Heart right ventricle (tissue), 16 donors: ENCODE data around the gene KNSTRN. TPM values are rescaled to one million over a fixed set of nuclear protein-coding genes. Genes with fewer than 3 reads are reported as not detected.

Source experiments
- ATAC-seq, 8 donors: fragments of 200-7000 bp; cut with Tn5 transposase; one replicate each; pipeline ENCODE4 v1.9.1; 2020; ENCODE audit warnings: mild to moderate bottlenecking in 8 of 8, moderate library complexity in 8 of 8, moderate number of reproducible peaks in 1 of 8
- DNase-seq, 2 donors: peaks; one replicate each; pipeline ENCODE4 v3.0.0-alpha.2; 2020
- H3K27ac ChIP-seq, 10 donors: fragments of 200-600 bp; sonication (generic) in 2 of 10; one replicate each; pipeline versions ENCODE4 v1.5.0 to v1.8.0; 2020 to 2022; ENCODE audit warnings: mild to moderate bottlenecking in 3 of 10
- H3K27me3 ChIP-seq, 7 donors: fragments of 200-600 bp; one replicate each; pipeline ENCODE4 v1.8.0; 2021 to 2022; ENCODE audit warnings: mild to moderate bottlenecking in 2 of 7
- H3K36me3 ChIP-seq, 9 donors: fragments of 200-600 bp; sonication (generic) in 1 of 9; one replicate each; pipeline versions ENCODE4 v1.5.0 to v1.8.0; 2020 to 2022; ENCODE audit warnings: mild to moderate bottlenecking in 2 of 9
- H3K4me1 ChIP-seq, 9 donors: fragments of 200-600 bp; sonication (generic) in 1 of 9; one replicate each; pipeline versions ENCODE4 v1.5.0 to v1.8.0; 2020 to 2022; ENCODE audit warnings: mild to moderate bottlenecking in 4 of 9
- H3K4me3 ChIP-seq, 10 donors: fragments of 200-600 bp; sonication (generic) in 2 of 10; one replicate each; pipeline versions ENCODE4 v1.5.0 to v1.8.0; 2020 to 2022; ENCODE audit warnings: mild to moderate bottlenecking in 7 of 10, moderate library complexity in 2 of 10
- H3K9me3 ChIP-seq, 11 donors: fragments of 200-600 bp in 10 of 11; sonication (generic) in 2 of 11; one replicate each; pipeline versions ENCODE4 v1.5.0 to v1.8.0; 2013 to 2022; ENCODE audit warnings: mild to moderate bottlenecking in 2 of 11, control low read depth in 1 of 11, moderate library complexity in 1 of 11
- WGBS, 2 donors: extraction: QIAGEN DNeasy Blood & Tissue Kit; methylation state at CpG; one replicate each; pipeline ENCODE4 v1.1.7; 2013; ENCODE audit warnings: inconsistent platforms in 1 of 2; 5-methylcytosine and 5-hydroxymethylcytosine counted together
- intact Hi-C, 10 donors: fragments of 100-400 bp; cut with DNase I; formaldehyde crosslinking; loops; one replicate each; pipeline versions ENCODE4 v1.11.1 to v1.14.2; 2022
- long read RNA-seq, 3 donors: library from polyadenylated mRNA; unstranded; transcript quantifications; one replicate each; pipeline ENCODE4 v2.0.0, GENCODE V29; 2020 to 2021
- polyA plus RNA-seq, 2 donors: library from polyadenylated mRNA; stranded (reverse); fragments of 200-250 nt; gene quantifications; one replicate each; pipeline ENCODE4 v1.2.3, GENCODE V29; 2013
- total RNA-seq, 10 donors: library from RNA; stranded (reverse); fragmentation: NEBNext Ultra II Directional in 3 of 10; extraction: Animal tissue kit (Norgen Biotek cat#: 25700) in 3 of 10; gene quantifications; one replicate each; pipeline versions ENCODE4 v1.2.1 to v1.2.4, GENCODE V29; 2021 to 2023
- TF ChIP-seq, protein P1 (sequence below), 9 donors: fragments of 200-600 bp; sonication (generic) in 2 of 9; IDR thresholded peaks; one replicate each; pipeline versions ENCODE4 v1.5.0 to v1.8.0; 2021 to 2022; ENCODE audit warnings: antibody characterized with exemption in 9 of 9, mild to moderate bottlenecking in 5 of 9, moderate library complexity in 1 of 9
- donor health status: Arrhythmogenic right ventricular cardiomyopathy.
- donor health status: ischemic (EF 13 %, LVEDD 7.1; RV severe dilation, severe dysfunction).
- donor health status: healthy with polysubstance abuse.
- donor health status: DM: no; HTN: yes; CAD: no.
- donor health status: DM: no; HTN: no; CAD: no.
- donor health status: ischemic (EF 25% LVEDD 6.9; RV normal size, moderate dysfunction).
- donor health status: ischemic (EF 25% LVEDD 5.7; RV mildly dilated, moderate dysfunction).
- donor health status: healthy.
- donor health status: DM: yes; HTN: yes; CAD: no.
- donor health status: Ischemic cardiomyopathy.
- donor health status: ischemic (EF 35%, LVEDD 5.7; RV mildly dilated, moderate dysfunction).
- donor health status: nonischemic (EF 11% LVEDD 7.7; RV severe dilation, severe dysfunction).
- donor health status: DM: yes; HTN: yes; CAD: no.
- donor health status: PGD.
- donor health status: ischemic (EF 29% LVEDD 5.4; RV normal size, mild dysfunction).
- donor health status: nonischemic (EF 23%, LVEDD 6.1; RV moderate dilation, normal function).

Gene KNSTRN, protein sequence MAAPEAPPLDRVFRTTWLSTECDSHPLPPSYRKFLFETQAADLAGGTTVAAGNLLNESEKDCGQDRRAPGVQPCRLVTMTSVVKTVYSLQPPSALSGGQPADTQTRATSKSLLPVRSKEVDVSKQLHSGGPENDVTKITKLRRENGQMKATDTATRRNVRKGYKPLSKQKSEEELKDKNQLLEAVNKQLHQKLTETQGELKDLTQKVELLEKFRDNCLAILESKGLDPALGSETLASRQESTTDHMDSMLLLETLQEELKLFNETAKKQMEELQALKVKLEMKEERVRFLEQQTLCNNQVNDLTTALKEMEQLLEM
- total RNA-seq (10 to 100 TPM in 3 of 10 donors, 1 to 10 TPM in 7; 5.3 to 16.0 (median 8.3) TPM), polyA plus RNA-seq (10 to 100 TPM in 1 of 2 donors, 1 to 10 TPM in 1; 8.2 to 13.1 TPM)
- long read RNA-seq, donor 1, partial matches to known transcripts: 0 of 4 reads
- long read RNA-seq, donor 1, other reads (novel, unspliced or antisense): 0 of 4 reads
- long read RNA-seq, donor 2, partial matches to known transcripts: 0 of 4 reads
- long read RNA-seq, donor 2, other reads (novel, unspliced or antisense): 0 of 4 reads
- long read RNA-seq, donor 3, transcript KNSTRN-201 (9 exons, 1,714 nt): major isoform, 12 of 14 reads
- long read RNA-seq, donor 3, partial matches to known transcripts: 0 of 14 reads
- long read RNA-seq, donor 3, other reads (novel, unspliced or antisense): 1 of 14 reads

DNA sequence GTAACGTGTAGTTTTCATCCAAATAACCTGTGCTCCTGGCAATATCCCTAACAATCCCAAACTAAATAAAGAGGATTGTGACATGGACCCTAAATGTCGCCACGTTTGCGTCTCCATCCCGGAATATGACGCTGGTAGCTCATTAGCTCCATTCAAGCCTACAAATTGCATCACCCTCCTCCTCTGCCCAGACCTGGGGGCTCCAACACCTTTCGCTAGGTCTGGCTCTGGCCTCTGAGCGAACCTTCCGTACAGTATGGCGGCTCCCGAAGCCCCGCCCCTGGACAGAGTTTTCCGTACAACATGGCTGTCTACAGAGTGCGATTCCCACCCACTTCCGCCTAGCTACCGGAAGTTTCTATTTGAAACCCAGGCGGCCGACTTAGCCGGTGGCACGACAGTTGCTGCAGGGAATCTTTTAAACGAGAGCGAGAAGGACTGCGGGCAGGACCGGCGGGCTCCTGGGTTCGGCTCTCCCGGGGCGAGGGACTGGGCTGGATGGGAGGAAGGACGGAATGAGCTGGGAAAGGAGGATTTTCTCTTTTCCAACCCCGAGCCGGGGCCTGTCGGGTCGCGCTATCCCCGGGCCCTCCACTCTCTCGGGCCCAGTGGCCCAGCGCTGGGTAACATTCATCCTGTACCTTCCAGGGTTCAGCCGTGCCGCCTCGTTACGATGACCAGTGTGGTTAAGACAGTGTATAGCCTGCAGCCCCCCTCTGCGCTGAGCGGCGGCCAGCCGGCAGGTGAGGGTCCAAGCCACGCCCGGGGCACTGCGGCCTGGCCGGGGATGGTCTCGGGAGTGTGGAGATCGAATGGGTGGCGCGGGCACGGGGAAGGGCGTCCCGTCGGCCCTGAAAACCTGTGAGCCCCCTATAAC, at the start of gene KNSTRN:
Gene KNSTRN, plus strand, starts transcription at position 142 of the 877 bp plus-strand sequence. Its CDS starts 115 bp downstream, at position 257.
- Histone ChIP-seq H3K36me3 (peaks cover 0 to 20% (median 0%) of the 10 kb centered on the region in 9 donors), H3K4me1 (peaks cover 0 to 37% (median 21%) of the 10 kb centered on the region in 9 donors), H3K27me3 (no peaks in the 10 kb centered on the region), H3K4me3 (peak within 1 kb of the TSS; percentile 59 to 96 (median 85)), H3K9me3 (no peaks in the 10 kb centered on the region), H3K27ac (peak within 1 kb of the TSS in 8 of 10 donors; percentile 30 to 82 (median 48))
- 3 to 4% methylated on average over 57 of the region's 57 CpGs for WGBS, 2 donors
- intact Hi-C loops: loop anchor here in 2 of 10 donors (1.0 to 2.0 kb wide), 2 partner anchors 22 kb away; partner anchors contain the start of gene IVD (in 2 of the 2)
- TF ChIP-seq, protein P1, sequence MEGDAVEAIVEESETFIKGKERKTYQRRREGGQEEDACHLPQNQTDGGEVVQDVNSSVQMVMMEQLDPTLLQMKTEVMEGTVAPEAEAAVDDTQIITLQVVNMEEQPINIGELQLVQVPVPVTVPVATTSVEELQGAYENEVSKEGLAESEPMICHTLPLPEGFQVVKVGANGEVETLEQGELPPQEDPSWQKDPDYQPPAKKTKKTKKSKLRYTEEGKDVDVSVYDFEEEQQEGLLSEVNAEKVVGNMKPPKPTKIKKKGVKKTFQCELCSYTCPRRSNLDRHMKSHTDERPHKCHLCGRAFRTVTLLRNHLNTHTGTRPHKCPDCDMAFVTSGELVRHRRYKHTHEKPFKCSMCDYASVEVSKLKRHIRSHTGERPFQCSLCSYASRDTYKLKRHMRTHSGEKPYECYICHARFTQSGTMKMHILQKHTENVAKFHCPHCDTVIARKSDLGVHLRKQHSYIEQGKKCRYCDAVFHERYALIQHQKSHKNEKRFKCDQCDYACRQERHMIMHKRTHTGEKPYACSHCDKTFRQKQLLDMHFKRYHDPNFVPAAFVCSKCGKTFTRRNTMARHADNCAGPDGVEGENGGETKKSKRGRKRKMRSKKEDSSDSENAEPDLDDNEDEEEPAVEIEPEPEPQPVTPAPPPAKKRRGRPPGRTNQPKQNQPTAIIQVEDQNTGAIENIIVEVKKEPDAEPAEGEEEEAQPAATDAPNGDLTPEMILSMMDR (IDR thresholded peaks at IDR 0.05): no peak
- ATAC-seq (peak; percentile 96 to 99 (median 98)), DNase-seq (peak; percentile 88 to 94)

DNA sequence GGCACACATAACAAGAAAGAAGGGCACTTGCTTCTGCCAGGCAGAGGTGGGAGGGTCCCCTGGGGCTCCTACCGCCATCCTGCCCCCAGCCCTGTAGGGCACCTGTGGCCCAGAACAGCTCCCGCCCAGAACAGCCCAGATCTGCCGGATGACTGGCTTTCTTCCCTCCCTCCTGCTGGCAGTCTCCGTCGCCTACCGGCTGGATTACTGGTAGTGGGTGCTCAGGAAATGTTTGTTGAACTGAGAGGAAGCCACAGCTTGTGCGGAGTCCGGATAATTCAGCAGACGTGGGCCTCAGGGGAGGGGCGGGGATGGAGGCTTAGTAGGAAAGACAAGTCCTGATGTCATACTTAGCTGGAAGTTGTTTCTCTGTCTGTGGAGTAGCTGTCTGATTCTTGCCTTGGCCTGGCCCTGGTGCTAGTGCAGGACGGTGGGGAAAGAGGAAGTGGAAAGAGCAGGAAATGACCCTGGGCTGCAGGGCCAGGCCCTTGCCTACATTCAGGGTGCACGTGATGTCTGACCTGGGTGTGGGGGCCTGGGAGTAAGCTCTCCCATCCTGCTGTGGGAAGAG, 48.5 kb upstream of the KNSTRN start:
- TF ChIP-seq, protein P1 (IDR thresholded peaks at IDR 0.05): no peak
- Histone ChIP-seq H3K4me3 (peak overlapping the region in 5 of 10 donors; percentile 5 to 32 (median 20)), H3K36me3 (peaks cover 0 to 29% (median 0%) of the 10 kb centered on the region in 9 donors), H3K27me3 (no peaks in the 10 kb centered on the region), H3K9me3 (no peaks in the 10 kb centered on the region), H3K4me1 (peaks cover 36 to 100% (median 81%) of the 10 kb centered on the region in 9 donors), H3K27ac (peak overlapping the region; percentile 19 to 99 (median 83))
- WGBS, 2 donors: 24 to 41% methylated on average over 10 to 12 of the region's 12 CpGs
- DNase-seq (peak; percentile 65 to 85), ATAC-seq (peak; percentile 6 to 72 (median 42))
- intact Hi-C loops: no loop called here

DNA sequence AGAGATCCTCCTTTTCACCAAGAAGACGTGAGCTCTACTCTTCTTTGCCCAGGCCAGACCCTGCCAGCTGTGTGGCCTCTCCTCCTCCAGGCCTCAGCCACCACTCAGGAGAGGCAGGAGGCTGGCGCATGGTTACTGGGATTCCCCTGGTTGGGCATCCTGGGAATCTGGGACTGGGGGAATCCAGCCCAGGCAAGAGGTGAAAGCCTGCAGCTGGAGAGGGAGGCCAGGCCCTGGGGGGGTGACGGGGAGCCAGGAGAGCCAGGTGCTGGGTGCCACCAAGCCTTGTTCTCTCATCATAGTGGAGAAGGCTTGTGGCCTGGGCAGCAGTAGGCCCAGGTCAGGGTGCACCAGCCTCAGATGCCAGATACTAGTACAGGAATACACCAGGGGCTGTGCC, 48.0 kb upstream of the KNSTRN start:
- Histone ChIP-seq H3K27me3 (no peaks in the 10 kb centered on the region), H3K4me3 (peak overlapping the region in 1 of 10 donors; percentile 5), H3K36me3 (peaks cover 0 to 29% (median 0%) of the 10 kb centered on the region in 9 donors), H3K4me1 (peaks cover 41 to 100% (median 81%) of the 10 kb centered on the region in 9 donors), H3K27ac (peak overlapping the region in 9 of 10 donors; percentile 79 to 99 (median 83)), H3K9me3 (no peaks in the 10 kb centered on the region)
- intact Hi-C loops: no loop called here
- ATAC-seq (no peak), DNase-seq (no peak)
- TF ChIP-seq, protein P1 (IDR thresholded peaks at IDR 0.05): no peak
- WGBS, 2 donors: 62 to 77% methylated on average over 3 of the region's 3 CpGs
